AG09309 (cell line): ENCODE measurements around the gene LMF1.

Experiments
- DNase-seq: peaks from one replicate; pipeline ENCODE4 v3.0.0-alpha.2; 2010; ENCODE audit warnings: low read depth
- H3K4me3 ChIP-seq: 2 replicates; pipeline ENCODE4 v1.5.1; 2011; ENCODE audit warnings: mild to moderate bottlenecking, low read depth, low read length, moderate library complexity; ENCODE audit not compliant: control insufficient read depth
- CTCF ChIP-seq: IDR thresholded peaks from 2 replicates; pipeline ENCODE4 v1.5.1; 2011; ENCODE audit warnings: mild to moderate bottlenecking, low read depth, low read length, inconsistent platforms; ENCODE audit not compliant: insufficient read depth, control insufficient read depth; ENCODE audit errors: missing control alignments

Gene LMF1

DNA sequence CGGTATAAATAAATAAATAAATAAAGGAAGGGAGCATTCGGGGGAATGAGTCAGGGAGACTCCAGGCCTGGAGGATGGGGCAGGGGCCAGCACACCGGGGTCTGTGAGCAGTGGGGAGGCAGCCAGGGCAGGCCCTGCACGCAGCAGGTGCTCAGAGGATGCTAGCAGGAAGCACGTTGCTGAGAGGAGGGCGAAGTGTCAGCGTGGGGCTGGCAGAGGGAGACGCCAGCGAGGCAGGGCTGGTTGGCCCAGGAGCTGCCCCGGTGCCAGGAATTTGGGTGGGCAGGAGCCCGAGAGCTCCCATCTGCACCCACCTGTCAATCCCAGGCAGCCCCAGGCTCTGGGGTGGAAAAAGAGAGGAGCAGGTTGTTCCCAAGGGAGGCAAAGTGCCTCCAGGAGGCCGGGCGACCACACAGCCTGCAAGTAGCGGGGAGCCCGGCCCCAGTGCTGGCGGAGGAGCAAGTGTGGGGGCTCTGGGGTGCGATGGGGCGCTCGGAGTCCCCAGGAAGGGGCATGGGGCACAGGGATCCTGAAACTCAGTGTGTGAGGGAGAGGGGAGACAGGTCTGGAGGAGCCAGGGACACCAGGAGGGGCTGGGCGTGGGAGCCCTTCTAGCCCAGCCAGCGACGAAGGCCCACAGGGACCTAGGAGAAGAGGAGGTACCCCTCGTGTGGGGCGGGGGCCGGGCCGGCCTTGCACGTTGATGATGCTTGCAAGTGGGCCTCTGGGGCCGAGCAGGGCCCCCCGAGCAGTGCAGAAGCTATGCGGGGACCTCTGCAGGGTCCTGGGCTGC is 38.8 kb upstream of the LMF1 start:
- no peak overlapping the region for H3K4me3 ChIP-seq
- TF ChIP-seq CTCF, result no peak
- DNase-seq, result no peak

DNA sequence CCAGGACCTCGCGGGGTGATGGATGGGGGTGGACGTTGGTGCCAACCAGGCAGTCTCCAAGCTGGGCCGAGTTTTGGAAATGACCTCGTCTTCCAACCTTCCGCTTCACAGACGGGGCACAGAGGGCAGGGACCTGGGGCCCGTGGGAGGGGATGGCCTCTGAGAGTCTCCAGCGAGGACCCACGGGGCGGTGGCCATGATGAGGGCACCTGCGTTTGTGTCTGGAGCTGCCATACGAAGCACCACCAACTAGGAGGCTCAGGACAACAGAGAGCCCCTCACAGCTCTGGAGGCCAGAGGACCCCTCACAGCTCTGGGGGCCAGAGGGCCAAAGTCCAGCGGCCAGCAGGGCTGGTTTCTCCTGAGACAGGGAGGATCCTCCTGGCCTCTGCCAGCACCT is 37.3 kb upstream of the LMF1 start:
- H3K4me3 ChIP-seq, result no peak overlapping the region
- TF ChIP-seq CTCF, result no peak
- DNase-seq, result no peak

DNA sequence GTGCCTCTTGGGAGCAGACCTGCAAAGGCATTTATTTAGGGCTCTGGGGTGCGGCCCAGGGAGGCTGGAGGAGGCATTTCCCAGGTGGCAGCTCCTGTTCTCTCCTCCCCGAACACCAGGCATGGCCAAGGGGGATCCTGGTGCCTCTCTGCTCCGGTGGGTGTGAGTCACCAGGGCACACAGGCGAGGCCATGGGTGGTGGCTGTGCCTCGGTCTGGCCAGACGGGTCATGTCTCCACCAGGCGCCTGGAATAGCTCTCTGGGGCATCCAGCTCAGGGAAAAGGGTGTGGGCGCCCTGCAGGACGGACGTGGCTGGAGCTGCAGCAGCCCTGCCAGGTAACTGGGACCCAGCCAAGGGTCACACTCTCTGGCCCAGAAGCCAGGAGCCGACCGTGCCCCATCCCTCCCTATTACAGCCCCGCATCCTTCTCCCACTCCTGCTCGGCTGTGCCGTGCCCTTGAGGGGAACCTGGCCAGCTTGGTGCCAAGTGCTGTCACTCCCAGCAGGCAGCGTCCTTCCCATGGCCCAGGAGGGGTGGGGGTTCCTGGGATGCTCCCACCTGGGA is 36.6 kb upstream of the LMF1 start:
- DNase-seq, result no peak
- TF ChIP-seq CTCF, result no peak

DNA sequence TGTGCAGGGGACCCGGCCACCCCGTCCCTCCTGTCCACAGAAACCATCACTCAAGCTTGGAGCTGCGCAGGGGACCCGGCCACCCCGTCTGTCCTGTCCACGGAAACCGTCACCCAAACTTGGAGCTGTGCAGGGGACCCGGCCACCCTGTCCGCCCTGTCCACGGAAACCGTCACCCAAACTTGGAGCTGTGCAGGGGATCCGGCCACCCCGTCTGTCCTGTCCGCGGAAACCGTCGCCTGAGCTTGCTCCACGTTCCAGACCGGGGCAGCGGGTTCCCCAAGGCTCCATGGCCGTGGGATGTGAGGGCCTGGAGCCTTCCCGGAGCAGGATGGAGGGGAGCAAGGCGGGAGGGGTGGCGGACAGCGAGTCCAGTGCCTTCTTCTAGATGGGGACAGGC is 36.0 kb upstream of the LMF1 start:
- TF ChIP-seq CTCF, result no peak
- H3K4me3 ChIP-seq, result no peak overlapping the region
- no peak for DNase-seq

More for the DNA sequence above, 36.6 kb upstream of the LMF1 start:
- no peak overlapping the region for H3K4me3 ChIP-seq

GRCh38 chr16:1005286-1005685 is 34.5 kb upstream of the LMF1 start:
- TF ChIP-seq CTCF, result no peak
- H3K4me3 ChIP-seq, result no peak overlapping the region
- no peak for DNase-seq

- no peak overlapping the region for H3K4me3 ChIP-seq
- TF ChIP-seq CTCF, result no peak
These were observed 32.9 kb upstream of the LMF1 start for GRCh38 chr16:1003391-1004347.

More at GRCh38 chr16:1003391-1004347, 32.9 kb upstream of the LMF1 start:
- DNase-seq, result no peak
